Thoracic aorta (tissue), 2 donors: ENCODE measurements around the gene ZDHHC14. TPM values are rescaled to one million over a fixed set of nuclear protein-coding genes. Genes with fewer than 3 reads are reported as not detected.
"Not testable (repeated sequence)": the region's sequence is repeated elsewhere in the genome, so short reads cannot be mapped to it uniquely, and the experiment has no call there.

ENCODE experiments used
- ATAC-seq: fragments of 150-250 bp; one replicate; pipeline ENCODE4 v1.8.0; 2017; ENCODE audit warnings: low read depth; ENCODE audit not compliant: insufficient number of reproducible peaks, low FRiP score
- DNase-seq: peaks from one replicate; pipeline ENCODE4 v3.0.0-alpha.2; 2020; ENCODE audit warnings: low spot score
- H3K27ac ChIP-seq, 2 donors: fragments of 200-600 bp; sonication (generic); 1 replicate in 1 of 2; 2 replicates in 1 of 2; pipeline ENCODE4 v1.5.1; 2016; ENCODE audit warnings: mild to moderate bottlenecking in 2 of 2, moderate library complexity in 2 of 2
- H3K27me3 ChIP-seq: fragments of 200-600 bp; sonication (generic); replicated peaks from 2 replicates; pipeline ENCODE4 v1.6.0; 2016; ENCODE audit warnings: mild to moderate bottlenecking; ENCODE audit not compliant: insufficient read depth
- H3K36me3 ChIP-seq: fragments of 200-600 bp; sonication (generic); one replicate; pipeline ENCODE4 v1.5.1; 2016
- H3K4me1 ChIP-seq, 2 donors: fragments of 200-600 bp; sonication (generic); 1 replicate in 1 of 2; 2 replicates in 1 of 2; pipeline versions ENCODE4 v1.5.1 to v1.6.0; 2016; ENCODE audit warnings: low read depth in 2 of 2, mild to moderate bottlenecking in 1 of 2; ENCODE audit not compliant: control insufficient read depth in 1 of 2
- H3K4me3 ChIP-seq: fragments of 200-600 bp; sonication (generic); 2 replicates; pipeline ENCODE4 v1.5.1; 2016; ENCODE audit warnings: mild to moderate bottlenecking
- H3K9me3 ChIP-seq: fragments of 200-600 bp; sonication (generic); 2 replicates; pipeline ENCODE4 v1.5.1; 2016
- CTCF ChIP-seq: fragments of 200-600 bp; sonication (generic); IDR thresholded peaks from one replicate; pipeline ENCODE4 v1.5.1; 2019; ENCODE audit warnings: antibody characterized with exemption
- total RNA-seq, 2 donors: library from RNA; depleted of rRNA; stranded (reverse); fragments of >200 nt; gene quantifications; one replicate each; pipeline versions ENCODE4 v1.1.0 to v1.2.3, GENCODE V29; 2016

The ZDHHC14 gene
- total RNA-seq, 2 donors from 2014 or later = 20.0 to 31.1 TPM

GRCh38 chr6:157688275-157688959 is 307.4 kb downstream of the ZDHHC14 start:
- H3K27ac ChIP-seq = no peak overlapping the region
- no peaks in the 10 kb centered on the region for H3K36me3 ChIP-seq
- no peak overlapping the region for H3K4me3 ChIP-seq
- H3K9me3 ChIP-seq = no peaks in the 10 kb centered on the region
- TF ChIP-seq CTCF = no peak
- no peaks in the 10 kb centered on the region for H3K4me1 ChIP-seq
- no peaks in the 10 kb centered on the region for H3K27me3 ChIP-seq
- no peak for DNase-seq
- no peak for ATAC-seq

GRCh38 chr6:157688960-157689599 is 308.1 kb downstream of the ZDHHC14 start:
- H3K27ac ChIP-seq = no peak overlapping the region
- ATAC-seq = no peak
- H3K36me3 ChIP-seq = no peaks in the 10 kb centered on the region
- H3K4me1 ChIP-seq = no peaks in the 10 kb centered on the region
- no peak for TF ChIP-seq CTCF
- no peaks in the 10 kb centered on the region for H3K27me3 ChIP-seq
- H3K9me3 ChIP-seq = no peaks in the 10 kb centered on the region
- no peak overlapping the region for H3K4me3 ChIP-seq
- DNase-seq = no peak

GRCh38 chr6:157689875-157690274 is 308.9 kb downstream of the ZDHHC14 start:
- Histone ChIP-seq H3K4me1 (peaks cover 0 to 4% of the 10 kb centered on the region in 2 donors), H3K36me3 (no peaks in the 10 kb centered on the region), H3K4me3 (no peak overlapping the region), H3K27me3 (no peaks in the 10 kb centered on the region), H3K9me3 (no peaks in the 10 kb centered on the region), H3K27ac (no peak overlapping the region)
- ATAC-seq = no peak
- no peak for DNase-seq
- TF ChIP-seq CTCF = no peak

- no peaks in the 10 kb centered on the region for H3K36me3 ChIP-seq
- DNase-seq (no peak), ATAC-seq (no peak)
- no peak overlapping the region for H3K4me3 ChIP-seq
- H3K27me3 ChIP-seq = no peaks in the 10 kb centered on the region
- peaks cover 0 to 4% of the 10 kb centered on the region in 2 donors for H3K4me1 ChIP-seq
- no peak for TF ChIP-seq CTCF
- no peaks in the 10 kb centered on the region for H3K9me3 ChIP-seq
- H3K27ac ChIP-seq = no peak overlapping the region
These were observed 309.6 kb downstream of the ZDHHC14 start for GRCh38 chr6:157690441-157691210.

- not testable (repeated sequence) for H3K4me1 ChIP-seq, DNase-seq, ATAC-seq, H3K27me3 ChIP-seq, H3K4me3 ChIP-seq, H3K27ac ChIP-seq, H3K36me3 ChIP-seq, H3K9me3 ChIP-seq
These were observed 310.6 kb downstream of the ZDHHC14 start for GRCh38 chr6:157691621-157692020.
